C4-2B (cell line): ENCODE data around the gene CDCA7L.

Experiments
- CTCF ChIP-seq: fragments of 450-650 bp; conservative IDR thresholded peaks from 2 replicates; pipeline ENCODE4 v1.5.1; 2017; ENCODE audit warnings: mild to moderate bottlenecking
- ZFX ChIP-seq: fragments of 450-650 bp; IDR thresholded peaks from 2 replicates; pipeline ENCODE4 v1.6.1; 2017

- TF ChIP-seq CTCF (no peak), ZFX (no peak)
Observed at GRCh38 chr7:21927693-21928092, 18.0 kb downstream of the CDCA7L start.
